H4 (cell line): Measurements from ENCODE around the gene EEF2. TPM values are rescaled to one million over a fixed set of nuclear protein-coding genes. Genes with fewer than 3 reads are reported as not detected.

Experiments used
- DNase-seq: peaks from one replicate; pipeline ENCODE4 v3.0.0-alpha.2; 2015; ENCODE audit warnings: low spot score
- total RNA-seq: library from RNA; depleted of rRNA; stranded (reverse); fragments of >200 nt; shearing (Covaris generic); gene quantifications from 2 replicates; pipeline ENCODE4 v1.2.3, GENCODE V29; 2014; rRNA removed

EEF2 gene
- 588 and 692 TPM in 2 replicates for total RNA-seq

GRCh38 chr19:3984908-3985642, at the start of gene EEF2:
TSS of gene EEF2 (minus strand) at chr19:3985463. CDS start at chr19:3985380, 83 bp downstream.
- DNase-seq = peak; percentile 65

- DNase-seq = no peak
These were observed 49.1 kb upstream of the EEF2 start for GRCh38 chr19:4034048-4035017.

GRCh38 chr19:4033028-4033956, 48.0 kb upstream of the EEF2 start:
- no peak for DNase-seq

- no peak for DNase-seq
These were observed 47.2 kb upstream of the EEF2 start for GRCh38 chr19:4032436-4032835.

GRCh38 chr19:4031420-4031819, 46.2 kb upstream of the EEF2 start:
- DNase-seq = no peak

GRCh38 chr19:4030981-4031380, 45.7 kb upstream of the EEF2 start:
- DNase-seq = no peak

GRCh38 chr19:4030552-4030951, 45.3 kb upstream of the EEF2 start:
- no peak for DNase-seq

- DNase-seq = no peak
These were observed 44.0 kb upstream of the EEF2 start for GRCh38 chr19:4029247-4029614.

GRCh38 chr19:4028334-4029246, 43.3 kb upstream of the EEF2 start:
- DNase-seq = no peak

- no peak for DNase-seq
These were observed 41.9 kb upstream of the EEF2 start for GRCh38 chr19:4027146-4027545.

GRCh38 chr19:4025317-4025716, 40.1 kb upstream of the EEF2 start:
- DNase-seq = no peak

GRCh38 chr19:4023600-4024398, 38.5 kb upstream of the EEF2 start:
- no peak for DNase-seq

- no peak for DNase-seq
These were observed 34.3 kb upstream of the EEF2 start for GRCh38 chr19:4019578-4019977.

GRCh38 chr19:4018775-4019504, 33.7 kb upstream of the EEF2 start:
- no peak for DNase-seq

- no peak for DNase-seq
These were observed 32.9 kb upstream of the EEF2 start for GRCh38 chr19:4018140-4018613.

GRCh38 chr19:4016903-4017638, 31.8 kb upstream of the EEF2 start:
- DNase-seq = no peak

- DNase-seq = no peak
These were observed 31.2 kb upstream of the EEF2 start for GRCh38 chr19:4016486-4016885.

GRCh38 chr19:4015705-4016402, 30.6 kb upstream of the EEF2 start:
- DNase-seq = no peak
